Measurements from ENCODE around the gene RIPK1. TPM values are rescaled to one million over a fixed set of nuclear protein-coding genes. Genes with fewer than 3 reads are reported as not detected.

Gene RIPK1
- total RNA-seq, 4 donors from 2014 or later = 38.5 to 48.7 (median 40.8) TPM

GRCh38 chr6:3159805-3160781, 91.8 kb downstream of the RIPK1 start:
- Histone ChIP-seq H3K4me1 (peaks cover 0 to 50% (median 0%) of the 10 kb centered on the region in 4 donors), H3K9me3 (no peaks in the 10 kb centered on the region), H3K27me3 (no peaks in the 10 kb centered on the region), H3K27ac (peak overlapping the region; percentile 38 to 83 (median 70)), H3K4me3 (no peak overlapping the region), H3K36me3 (peaks cover 0 to 3% (median 0%) of the 10 kb centered on the region in 3 donors)
- TF ChIP-seq POLR2A (IDR thresholded peaks at IDR 0.05) = peak; percentile 89 to 95
- no peak for TF ChIP-seq CTCF (IDR thresholded peaks at IDR 0.05)
- DNase-seq = peak; percentile 31 to 91 (median 90)

- peak overlapping the region; percentile 67 to 79 (median 74) for H3K4me3 ChIP-seq
- peak overlapping the region; percentile 86 to 97 (median 94) for H3K27ac ChIP-seq
- DNase-seq = no peak
Measured at GRCh38 chr6:3162067-3162497, 93.8 kb downstream of the RIPK1 start.

GRCh38 chr6:3162565-3163247, 94.4 kb downstream of the RIPK1 start:
- Histone ChIP-seq H3K4me1 (peaks cover 0 to 47% (median 0%) of the 10 kb centered on the region in 4 donors), H3K36me3 (no peaks in the 10 kb centered on the region), H3K9me3 (no peaks in the 10 kb centered on the region), H3K4me3 (peak overlapping the region; percentile 67 to 79 (median 74)), H3K27ac (peak overlapping the region; percentile 86 to 97 (median 94)), H3K27me3 (no peaks in the 10 kb centered on the region)
- peak; percentile 65 to 94 (median 90) for DNase-seq
- TF ChIP-seq CTCF (IDR thresholded peaks at IDR 0.05) = peak in 3 of 6 experiments; percentile 11 to 41 (median 28)
- TF ChIP-seq POLR2A (IDR thresholded peaks at IDR 0.05) = peak; percentile 71 to 81

More at GRCh38 chr6:3162067-3162497, 93.8 kb downstream of the RIPK1 start:
- Histone ChIP-seq H3K4me1 (peaks cover 0 to 47% (median 0%) of the 10 kb centered on the region in 4 donors), H3K9me3 (no peaks in the 10 kb centered on the region), H3K36me3 (no peaks in the 10 kb centered on the region), H3K27me3 (no peaks in the 10 kb centered on the region)
- TF ChIP-seq POLR2A (IDR thresholded peaks at IDR 0.05) = no peak
- no peak for TF ChIP-seq CTCF (IDR thresholded peaks at IDR 0.05)

- Histone ChIP-seq H3K27me3 (no peaks in the 10 kb centered on the region), H3K27ac (peak overlapping the region; percentile 86 to 97 (median 94)), H3K4me1 (peaks cover 0 to 43% (median 0%) of the 10 kb centered on the region in 4 donors), H3K4me3 (peak overlapping the region; percentile 67 to 79 (median 74)), H3K9me3 (no peaks in the 10 kb centered on the region), H3K36me3 (no peaks in the 10 kb centered on the region)
- TF ChIP-seq CTCF (IDR thresholded peaks at IDR 0.05) (no peak), POLR2A (IDR thresholded peaks at IDR 0.05) (no peak)
- no peak for DNase-seq
Measured at GRCh38 chr6:3163248-3163594, 94.9 kb downstream of the RIPK1 start.

- H3K4me3 ChIP-seq = no peak overlapping the region
- DNase-seq = no peak
- peaks cover 0 to 32% (median 0%) of the 10 kb centered on the region in 4 donors for H3K4me1 ChIP-seq
- no peaks in the 10 kb centered on the region for H3K9me3 ChIP-seq
- H3K36me3 ChIP-seq = no peaks in the 10 kb centered on the region
- TF ChIP-seq POLR2A (IDR thresholded peaks at IDR 0.05) (no peak), CTCF (IDR thresholded peaks at IDR 0.05) (no peak)
- H3K27ac ChIP-seq = no peak overlapping the region
- H3K27me3 ChIP-seq = no peaks in the 10 kb centered on the region
Measured at GRCh38 chr6:3164388-3164787, 96.1 kb downstream of the RIPK1 start.
